CD4-positive, alpha-beta T cell treated with Interferon gamma for 1 hour (primary cell): ENCODE results near the gene PCDHA13.
"Not testable (repeated sequence)": the region's sequence is repeated elsewhere in the genome, so short reads cannot be mapped to it uniquely, and the experiment has no call there.

ENCODE experiments used
- DNase-seq: peaks from one replicate; pipeline ENCODE4 v3.0.0-alpha.2; 2020

The PCDHA13 gene, protein sequence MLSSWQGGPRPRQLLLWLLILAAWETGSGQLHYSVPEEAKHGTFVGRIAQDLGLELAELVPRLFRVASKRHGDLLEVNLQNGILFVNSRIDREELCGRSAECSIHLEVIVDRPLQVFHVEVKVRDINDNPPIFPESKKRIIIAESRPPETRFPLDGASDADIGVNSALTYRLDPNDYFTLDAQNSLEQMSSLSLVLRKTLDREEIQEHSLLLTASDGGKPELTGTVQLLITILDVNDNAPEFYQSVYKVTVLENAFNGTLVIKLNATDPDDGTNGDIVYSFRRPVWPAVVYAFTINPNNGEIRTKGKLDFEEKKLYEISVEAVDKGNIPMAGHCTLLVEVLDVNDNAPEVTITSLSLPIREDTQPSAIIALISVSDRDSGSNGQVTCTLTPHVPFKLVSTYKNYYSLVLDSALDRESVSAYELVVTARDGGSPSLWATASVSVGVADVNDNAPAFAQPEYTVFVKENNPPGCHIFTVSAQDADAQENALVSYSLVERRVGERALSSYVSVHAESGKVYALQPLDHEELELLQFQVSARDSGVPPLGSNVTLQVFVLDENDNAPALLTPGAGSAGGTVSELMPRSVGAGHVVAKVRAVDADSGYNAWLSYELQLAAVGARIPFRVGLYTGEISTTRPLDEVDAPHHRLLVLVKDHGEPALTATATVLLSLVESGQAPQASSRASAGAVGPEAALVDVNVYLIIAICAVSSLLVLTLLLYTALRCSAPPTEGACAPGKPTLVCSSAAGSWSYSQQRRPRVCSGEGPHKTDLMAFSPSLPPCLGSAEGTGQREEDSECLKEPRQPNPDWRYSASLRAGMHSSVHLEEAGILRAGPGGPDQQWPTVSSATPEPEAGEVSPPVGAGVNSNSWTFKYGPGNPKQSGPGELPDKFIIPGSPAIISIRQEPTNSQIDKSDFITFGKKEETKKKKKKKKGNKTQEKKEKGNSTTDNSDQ

DNA sequence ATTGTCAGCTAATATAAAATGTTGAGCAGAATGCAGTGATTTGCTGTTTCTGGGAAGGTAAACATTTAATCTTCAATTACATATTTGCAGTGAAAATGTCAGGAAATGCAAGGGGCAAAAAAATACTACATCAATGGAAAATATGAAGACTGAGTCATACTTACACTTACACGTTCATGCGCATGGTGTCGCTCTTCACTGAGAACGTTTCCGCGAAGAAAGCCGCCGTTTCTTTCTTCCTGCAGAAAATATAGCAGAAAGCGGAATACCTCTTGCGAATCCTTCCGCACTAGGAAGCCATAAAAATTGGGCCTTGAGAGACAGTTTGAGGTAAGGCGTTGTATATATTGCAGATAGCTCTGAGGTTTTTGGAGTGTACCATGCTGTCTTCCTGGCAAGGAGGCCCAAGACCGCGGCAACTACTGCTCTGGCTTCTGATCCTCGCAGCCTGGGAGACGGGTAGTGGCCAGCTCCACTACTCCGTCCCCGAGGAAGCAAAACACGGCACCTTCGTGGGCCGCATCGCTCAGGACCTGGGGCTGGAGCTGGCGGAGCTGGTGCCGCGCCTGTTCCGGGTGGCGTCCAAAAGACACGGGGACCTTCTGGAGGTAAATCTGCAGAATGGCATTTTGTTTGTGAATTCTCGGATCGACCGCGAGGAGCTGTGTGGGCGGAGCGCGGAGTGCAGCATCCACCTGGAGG is at the start of gene PCDHA13:
Gene PCDHA13, plus strand, starts transcription at position 236 of the 702 bp plus-strand sequence. Its CDS starts 145 bp downstream, at position 381.
- DNase-seq = no peak

DNA sequence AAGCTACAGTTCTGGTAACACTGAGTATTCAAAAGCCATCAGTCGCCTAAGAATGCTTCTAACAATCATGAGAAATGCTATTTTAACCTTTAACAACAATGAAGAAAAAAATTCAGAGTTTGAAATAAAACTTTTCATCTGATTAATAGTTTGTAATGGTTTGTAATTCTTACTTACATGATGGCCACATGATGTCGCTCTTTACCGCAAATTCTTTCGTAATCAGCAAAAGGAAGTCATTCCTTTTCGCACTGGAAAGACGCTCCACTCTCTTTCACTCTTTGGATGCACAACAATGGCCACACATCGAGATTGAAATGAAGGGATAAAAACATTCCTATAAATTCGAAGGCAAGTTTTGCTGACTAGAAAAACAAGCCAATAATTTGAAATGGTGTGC is 47.9 kb upstream of the PCDHA13 start, which contains the start of gene PCDHA7:
Gene PCDHA7, plus strand, starts transcription at position 277 of the 400 bp plus-strand sequence. Its CDS starts 115 bp downstream, at position 392.
- no peak for DNase-seq

DNA sequence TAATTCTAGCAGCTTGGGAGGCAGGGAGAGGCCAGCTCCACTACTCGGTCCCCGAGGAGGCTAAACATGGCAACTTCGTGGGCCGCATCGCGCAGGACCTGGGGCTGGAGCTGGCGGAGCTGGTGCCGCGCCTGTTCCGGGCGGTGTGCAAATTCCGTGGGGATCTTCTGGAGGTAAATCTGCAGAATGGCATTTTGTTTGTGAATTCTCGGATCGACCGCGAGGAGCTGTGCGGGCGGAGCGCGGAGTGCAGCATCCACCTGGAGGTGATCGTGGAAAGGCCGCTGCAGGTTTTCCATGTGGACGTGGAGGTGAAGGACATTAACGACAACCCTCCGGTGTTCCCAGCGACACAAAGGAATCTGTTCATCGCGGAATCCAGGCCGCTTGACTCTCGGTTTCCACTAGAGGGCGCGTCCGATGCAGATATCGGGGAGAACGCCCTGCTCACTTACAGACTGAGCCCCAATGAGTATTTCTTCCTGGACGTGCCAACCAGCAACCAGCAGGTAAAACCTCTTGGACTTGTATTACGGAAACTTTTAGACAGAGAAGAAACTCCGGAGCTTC is 47.4 kb upstream of the PCDHA13 start:
- not testable (repeated sequence) for DNase-seq

DNA sequence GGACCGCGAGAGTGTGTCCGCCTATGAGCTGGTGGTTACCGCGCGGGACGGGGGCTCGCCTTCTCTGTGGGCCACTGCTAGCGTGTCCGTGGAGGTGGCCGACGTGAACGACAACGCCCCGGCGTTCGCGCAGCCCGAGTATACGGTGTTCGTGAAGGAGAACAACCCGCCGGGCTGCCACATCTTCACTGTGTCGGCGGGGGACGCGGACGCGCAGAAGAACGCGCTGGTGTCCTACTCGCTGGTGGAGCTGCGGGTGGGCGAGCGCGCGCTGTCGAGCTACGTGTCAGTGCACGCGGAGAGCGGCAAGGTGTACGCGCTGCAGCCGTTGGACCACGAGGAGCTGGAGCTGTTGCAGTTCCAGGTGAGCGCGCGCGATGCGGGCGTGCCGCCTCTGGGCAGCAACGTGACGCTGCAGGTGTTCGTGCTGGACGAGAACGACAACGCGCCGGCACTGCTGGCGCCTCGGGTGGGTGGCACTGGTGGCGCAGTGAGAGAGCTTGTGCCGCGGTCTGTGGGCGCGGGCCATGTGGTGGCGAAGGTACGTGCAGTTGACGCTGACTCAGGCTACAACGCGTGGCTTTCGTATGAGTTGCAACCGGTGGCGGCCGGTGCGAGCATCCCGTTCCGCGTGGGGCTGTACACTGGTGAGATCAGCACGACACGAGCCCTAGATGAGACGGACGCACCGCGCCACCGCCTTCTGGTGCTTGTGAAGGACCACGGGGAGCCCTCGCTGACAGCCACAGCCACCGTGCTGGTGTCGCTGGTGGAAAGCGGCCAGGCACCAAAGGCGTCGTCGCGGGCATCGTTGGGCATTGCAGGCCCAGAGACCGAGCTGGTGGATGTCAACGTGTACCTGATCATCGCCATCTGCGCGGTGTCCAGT is 46.1 kb upstream of the PCDHA13 start:
- no peak for DNase-seq

DNA sequence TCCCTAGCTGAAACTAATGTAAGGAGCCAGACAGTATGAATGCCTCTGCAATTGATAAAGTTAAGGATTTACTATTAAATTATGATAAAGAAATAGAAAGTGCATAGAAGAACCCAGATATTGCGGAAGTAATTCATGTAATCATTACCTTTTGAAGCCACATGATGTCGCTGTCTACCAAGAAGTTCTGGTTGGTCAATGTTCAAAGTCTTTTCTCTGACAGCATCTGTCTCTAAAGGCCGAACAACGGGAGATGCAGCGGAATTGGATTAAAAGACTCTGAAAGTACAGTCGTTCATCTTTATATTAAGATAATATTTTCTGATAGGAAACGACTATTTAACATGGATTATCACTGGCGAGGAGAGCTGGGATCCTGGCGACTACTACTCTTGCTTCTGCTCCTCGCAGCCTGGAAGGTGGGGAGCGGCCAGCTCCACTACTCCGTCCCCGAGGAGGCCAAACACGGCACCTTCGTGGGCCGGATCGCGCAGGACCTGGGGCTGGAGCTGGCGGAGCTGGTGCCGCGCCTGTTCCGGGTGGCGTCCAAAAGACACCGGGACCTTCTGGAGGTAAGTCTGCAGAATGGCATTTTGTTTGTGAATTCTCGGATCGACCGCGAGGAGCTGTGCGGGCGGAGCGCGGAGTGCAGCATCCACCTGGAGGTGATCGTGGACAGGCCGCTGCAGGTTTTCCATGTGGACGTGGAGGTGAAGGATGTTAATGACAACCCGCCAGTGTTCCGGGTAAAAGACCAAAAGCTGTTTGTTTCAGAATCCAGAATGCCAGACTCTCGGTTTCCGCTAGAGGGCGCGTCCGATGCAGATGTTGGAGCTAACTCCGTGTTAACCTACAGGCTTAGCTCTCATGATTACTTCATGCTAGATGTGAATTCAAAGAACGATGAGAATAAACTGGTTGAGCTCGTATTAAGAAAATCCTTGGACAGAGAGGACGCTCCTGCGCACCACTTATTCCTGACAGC is 40.7 kb upstream of the PCDHA13 start, which contains the start of gene PCDHA8:
Gene PCDHA8, plus strand, starts transcription at position 210 of the 985 bp plus-strand sequence. Its CDS starts 135 bp downstream, at position 345.
- DNase-seq = no peak

DNA sequence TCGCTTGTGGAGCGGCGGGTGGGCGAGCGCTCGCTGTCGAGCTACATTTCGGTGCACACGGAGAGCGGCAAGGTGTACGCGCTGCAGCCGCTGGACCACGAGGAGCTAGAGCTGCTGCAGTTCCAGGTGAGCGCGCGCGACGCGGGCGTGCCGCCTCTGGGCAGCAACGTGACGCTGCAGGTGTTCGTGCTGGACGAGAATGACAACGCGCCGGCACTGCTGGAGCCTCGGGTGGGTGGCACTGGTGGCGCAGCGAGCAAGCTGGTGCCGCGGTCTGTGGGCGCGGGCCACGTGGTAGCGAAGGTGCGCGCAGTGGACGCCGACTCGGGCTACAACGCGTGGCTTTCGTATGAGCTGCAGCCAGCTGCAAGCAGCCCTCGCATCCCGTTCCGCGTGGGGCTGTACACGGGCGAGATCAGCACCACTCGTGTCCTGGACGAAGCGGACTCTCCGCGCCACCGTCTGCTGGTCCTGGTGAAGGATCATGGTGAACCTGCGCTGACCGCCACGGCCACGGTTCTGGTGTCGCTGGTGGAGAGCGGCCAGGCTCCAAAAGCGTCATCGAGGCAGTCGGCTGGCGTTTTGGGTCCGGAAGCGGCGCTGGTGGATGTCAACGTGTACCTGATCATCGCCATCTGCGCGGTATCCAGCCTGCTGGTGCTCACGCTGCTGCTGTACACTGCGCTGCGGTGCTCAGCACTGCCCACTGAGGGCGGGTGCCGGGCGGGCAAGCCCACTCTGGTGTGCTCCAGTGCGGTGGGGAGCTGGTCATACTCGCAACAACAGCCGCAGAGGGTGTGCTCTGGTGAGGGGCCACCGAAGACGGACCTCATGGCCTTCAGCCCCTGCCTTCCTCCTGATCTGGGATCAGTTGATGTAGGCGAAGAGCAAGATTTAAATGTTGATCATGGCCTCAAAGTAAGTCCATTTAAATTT is 38.9 kb upstream of the PCDHA13 start:
- no peak for DNase-seq

DNA sequence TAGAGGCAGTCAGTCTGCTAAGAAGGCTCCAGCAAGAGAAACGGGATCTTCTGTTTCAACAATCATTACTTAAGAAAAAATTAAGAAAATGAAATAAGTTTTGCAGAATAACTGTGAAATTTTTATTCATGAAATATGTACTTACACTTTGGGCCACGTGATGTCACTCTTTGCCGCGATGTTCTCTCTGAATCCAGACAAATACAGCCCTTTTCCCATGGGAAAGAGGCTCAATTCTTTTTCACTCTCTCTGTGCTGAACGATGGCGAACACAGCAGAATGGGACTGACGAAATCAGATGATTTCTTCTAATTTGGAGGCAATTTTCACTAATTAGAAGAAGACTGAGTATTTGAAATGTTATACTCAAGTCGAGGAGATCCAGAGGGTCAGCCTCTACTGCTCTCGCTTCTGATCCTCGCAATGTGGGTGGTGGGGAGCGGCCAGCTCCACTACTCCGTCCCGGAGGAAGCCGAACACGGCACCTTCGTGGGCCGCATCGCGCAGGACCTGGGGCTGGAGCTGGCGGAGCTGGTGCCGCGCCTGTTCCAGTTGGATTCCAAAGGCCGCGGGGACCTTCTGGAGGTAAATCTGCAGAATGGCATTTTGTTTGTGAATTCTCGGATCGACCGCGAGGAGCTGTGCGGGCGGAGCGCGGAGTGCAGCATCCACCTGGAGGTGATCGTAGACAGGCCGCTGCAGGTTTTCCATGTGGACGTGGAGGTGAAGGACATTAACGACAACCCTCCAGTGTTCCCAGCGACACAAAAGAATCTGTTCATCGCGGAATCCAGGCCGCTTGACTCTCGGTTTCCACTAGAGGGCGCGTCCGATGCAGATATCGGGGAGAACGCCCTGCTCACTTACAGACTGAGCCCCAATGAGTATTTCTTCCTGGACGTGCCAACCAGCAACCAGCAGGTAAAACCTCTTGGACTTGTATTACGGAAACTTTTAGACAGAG is 33.5 kb upstream of the PCDHA13 start, which contains the start of gene PCDHA9:
Gene PCDHA9, plus strand, starts transcription at position 244 of the 964 bp plus-strand sequence. Its CDS starts 114 bp downstream, at position 358.
- DNase-seq = not testable (repeated sequence)

DNA sequence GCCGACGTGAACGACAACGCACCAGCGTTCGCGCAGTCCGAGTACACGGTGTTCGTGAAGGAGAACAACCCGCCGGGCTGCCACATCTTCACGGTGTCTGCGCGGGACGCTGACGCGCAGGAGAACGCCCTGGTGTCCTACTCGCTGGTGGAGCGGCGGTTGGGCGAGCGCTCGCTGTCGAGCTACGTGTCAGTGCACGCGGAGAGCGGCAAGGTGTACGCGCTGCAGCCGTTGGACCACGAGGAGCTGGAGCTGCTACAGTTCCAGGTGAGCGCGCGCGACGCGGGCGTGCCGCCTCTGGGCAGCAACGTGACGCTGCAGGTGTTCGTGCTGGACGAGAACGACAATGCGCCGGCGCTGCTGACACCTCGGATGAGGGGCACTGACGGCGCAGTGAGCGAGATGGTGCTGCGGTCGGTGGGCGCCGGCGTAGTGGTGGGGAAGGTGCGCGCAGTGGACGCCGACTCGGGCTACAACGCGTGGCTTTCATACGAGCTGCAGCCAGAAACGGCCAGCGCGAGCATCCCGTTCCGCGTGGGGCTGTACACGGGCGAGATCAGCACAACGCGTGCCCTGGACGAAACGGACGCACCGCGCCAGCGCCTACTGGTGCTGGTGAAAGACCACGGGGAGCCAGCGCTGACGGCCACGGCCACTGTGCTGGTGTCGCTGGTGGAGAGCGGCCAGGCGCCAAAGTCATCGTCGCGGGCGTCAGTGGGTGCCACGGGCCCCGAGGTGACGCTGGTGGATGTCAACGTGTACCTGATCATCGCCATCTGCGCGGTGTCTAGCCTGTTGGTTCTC is 31.9 kb upstream of the PCDHA13 start:
- DNase-seq = not testable (repeated sequence)

DNA sequence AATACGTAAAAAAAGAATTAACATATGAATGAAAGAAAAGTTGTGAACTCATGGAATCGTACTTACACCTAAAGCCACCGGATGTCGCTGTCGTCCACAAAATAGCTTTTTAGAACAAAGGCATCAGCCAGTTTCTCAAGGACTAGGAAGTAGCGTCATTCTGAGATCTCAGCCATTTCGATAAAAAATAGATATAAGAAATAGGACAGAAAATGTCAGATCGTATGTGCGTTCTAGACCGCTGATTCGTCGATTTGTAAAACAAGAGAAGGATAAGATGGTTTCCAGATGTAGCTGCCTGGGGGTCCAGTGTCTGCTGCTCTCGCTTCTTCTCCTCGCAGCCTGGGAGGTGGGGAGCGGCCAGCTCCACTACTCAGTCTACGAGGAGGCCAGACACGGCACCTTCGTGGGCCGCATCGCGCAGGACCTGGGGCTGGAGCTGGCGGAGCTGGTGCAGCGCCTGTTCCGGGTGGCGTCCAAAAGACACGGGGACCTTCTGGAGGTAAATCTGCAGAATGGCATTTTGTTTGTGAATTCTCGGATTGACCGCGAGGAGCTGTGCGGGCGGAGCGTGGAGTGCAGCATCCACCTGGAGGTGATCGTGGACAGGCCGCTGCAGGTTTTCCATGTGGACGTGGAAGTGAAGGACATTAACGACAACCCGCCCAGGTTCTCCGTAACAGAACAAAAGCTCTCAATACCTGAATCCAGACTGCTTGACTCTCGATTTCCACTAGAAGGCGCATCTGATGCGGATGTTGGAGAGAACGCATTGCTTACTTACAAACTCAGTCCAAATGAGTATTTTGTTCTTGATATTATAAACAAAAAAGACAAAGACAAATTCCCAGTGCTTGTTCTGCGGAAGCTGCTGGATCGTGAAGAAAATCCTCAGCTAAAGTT is 25.9 kb upstream of the PCDHA13 start, which contains the start of gene PCDHA10:
Gene PCDHA10, plus strand, starts transcription at position 126 of the 903 bp plus-strand sequence. Its CDS starts 152 bp downstream, at position 278.
- no peak for DNase-seq

DNA sequence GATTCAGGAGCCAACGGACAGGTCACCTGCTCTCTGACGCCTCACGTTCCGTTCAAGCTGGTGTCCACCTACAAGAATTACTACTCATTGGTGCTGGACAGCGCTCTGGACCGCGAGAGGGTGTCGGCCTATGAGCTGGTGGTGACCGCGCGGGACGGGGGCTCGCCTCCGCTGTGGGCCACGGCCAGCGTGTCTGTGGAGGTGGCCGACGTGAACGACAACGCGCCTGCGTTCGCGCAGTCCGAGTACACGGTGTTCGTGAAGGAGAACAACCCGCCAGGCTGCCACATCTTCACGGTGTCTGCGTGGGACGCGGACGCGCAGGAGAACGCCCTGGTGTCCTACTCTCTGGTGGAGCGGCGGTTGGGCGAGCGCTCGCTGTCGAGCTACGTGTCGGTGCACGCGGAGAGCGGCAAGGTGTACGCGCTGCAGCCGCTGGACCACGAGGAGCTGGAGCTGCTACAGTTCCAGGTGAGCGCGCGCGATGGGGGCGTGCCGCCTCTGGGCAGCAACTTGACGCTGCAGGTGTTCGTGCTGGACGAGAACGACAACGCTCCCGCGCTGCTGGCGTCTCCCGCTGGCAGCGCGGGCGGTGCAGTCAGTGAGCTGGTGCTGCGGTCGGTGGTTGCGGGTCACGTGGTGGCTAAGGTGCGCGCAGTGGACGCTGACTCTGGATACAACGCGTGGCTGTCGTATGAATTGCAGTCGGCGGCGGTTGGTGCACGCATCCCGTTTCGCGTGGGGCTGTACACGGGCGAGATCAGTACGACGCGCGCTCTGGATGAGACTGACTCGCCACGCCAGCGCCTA is 24.5 kb upstream of the PCDHA13 start:
- no peak for DNase-seq

DNA sequence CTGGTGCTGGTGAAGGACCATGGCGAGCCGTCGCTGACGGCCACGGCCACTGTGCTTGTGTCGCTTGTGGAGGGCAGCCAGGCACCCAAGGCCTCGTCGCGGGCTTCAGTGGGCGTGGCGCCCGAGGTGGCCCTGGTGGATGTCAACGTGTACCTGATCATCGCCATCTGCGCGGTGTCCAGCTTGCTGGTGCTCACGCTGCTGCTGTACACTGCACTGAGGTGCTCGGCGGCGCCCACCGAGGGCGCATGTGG is 24.0 kb upstream of the PCDHA13 start:
- DNase-seq = no peak

DNA sequence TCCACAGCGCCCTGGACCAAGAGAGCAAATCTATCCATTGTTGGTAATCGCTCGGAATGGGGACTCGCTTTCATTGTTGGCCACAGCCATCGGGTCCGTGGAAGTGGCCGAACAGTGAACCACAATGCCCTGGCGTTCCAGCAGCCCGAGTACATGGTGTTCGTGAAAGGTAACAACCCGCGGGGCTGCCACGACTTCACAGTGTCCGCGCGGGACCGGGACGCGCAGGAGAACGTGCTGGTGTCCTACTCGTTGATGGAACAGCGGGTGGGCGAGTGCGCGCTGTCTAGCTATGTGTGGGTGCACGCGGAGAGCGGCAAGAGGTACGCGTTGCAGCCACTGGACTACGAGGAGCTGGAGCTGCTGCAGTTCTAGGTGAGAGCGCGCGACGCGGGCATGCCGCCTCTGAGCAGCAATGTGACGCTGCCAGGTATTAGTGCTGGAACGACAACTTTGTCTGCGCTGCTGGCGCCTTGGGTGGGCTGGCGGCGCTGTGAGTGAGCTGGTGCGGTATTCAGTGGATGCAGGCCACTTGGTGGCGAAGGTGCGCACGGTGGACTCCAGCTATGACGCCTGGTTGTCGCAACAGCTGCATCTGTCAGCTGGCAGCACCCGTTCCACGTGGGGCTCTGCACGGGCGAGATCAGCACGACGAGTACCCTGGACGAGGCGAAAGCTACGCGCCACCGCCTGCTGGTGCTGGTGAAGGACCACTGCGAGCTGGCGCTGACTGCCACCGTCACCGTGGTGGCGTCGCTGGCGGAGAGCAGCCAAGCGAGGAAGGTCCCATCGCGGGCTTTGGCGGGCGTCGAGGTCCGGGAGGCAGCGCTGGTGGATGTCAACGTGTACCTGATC is 19.3 kb upstream of the PCDHA13 start:
- DNase-seq = no peak

DNA sequence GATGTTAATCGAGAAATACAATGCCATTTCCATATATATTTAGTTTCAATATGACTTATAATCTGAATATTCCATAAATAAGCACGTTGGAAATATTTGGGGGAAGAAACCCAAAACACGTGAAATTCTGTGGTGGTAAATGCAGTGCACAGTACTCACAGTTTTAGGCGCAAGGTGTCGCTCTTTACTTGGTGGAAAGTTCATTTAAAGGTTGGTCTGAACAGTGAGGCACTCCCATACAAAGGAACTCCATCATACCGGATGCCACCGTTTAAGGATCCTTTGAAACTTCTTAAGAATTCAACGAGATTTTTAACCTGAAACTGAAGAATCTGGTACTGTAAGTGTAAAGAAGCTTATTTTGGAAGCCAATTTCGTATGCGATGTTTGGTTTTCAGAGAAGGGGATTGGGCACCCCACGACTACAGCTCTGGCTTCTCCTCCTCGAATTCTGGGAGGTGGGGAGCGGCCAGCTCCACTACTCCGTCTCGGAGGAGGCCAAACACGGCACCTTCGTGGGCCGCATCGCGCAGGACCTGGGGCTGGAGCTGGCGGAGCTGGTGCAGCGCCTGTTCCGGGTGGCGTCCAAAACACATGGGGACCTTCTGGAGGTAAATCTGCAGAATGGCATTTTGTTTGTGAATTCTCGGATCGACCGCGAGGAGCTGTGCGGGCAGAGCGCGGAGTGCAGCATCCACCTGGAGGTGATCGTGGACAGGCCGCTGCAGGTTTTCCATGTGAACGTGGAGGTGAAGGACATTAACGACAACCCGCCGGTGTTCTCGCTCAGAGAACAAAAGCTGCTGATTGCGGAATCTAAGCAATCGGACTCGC is 13.0 kb upstream of the PCDHA13 start, which contains the start of gene PCDHA11:
Gene PCDHA11, plus strand, starts transcription at position 237 of the 834 bp plus-strand sequence. Its CDS starts 147 bp downstream, at position 384.
- no peak for DNase-seq
